BLaER1 treated with 17β-estradiol and CSF1 and Interleukin-3, amounts not matched to agents 10 nM and 100 nM (cell line): ENCODE measurements around the gene MC1R.

Experiments
- H3K27ac ChIP-seq, 11 experiments: shearing (Covaris generic); formaldehyde crosslinking; 2 replicates each; pipeline ENCODE4 v1.8.1; 2022
- H3K27me3 ChIP-seq, 11 experiments: shearing (Covaris generic); formaldehyde crosslinking; 2 replicates each; pipeline ENCODE4 v1.8.1; 2022
- H3K36me3 ChIP-seq, 11 experiments: shearing (Covaris generic); formaldehyde crosslinking; 2 replicates each; pipeline ENCODE4 v1.8.1; 2022
- H3K4me1 ChIP-seq, 10 experiments: shearing (Covaris generic); formaldehyde crosslinking; 2 replicates each; pipeline ENCODE4 v1.8.1; 2022
- H3K4me2 ChIP-seq, 11 experiments: shearing (Covaris generic); formaldehyde crosslinking; 2 replicates each; pipeline ENCODE4 v1.8.1; 2022
- H3K4me3 ChIP-seq, 10 experiments: shearing (Covaris generic); formaldehyde crosslinking; 2 replicates each; pipeline ENCODE4 v1.8.1; 2022
- H3K9ac ChIP-seq, 11 experiments: shearing (Covaris generic); formaldehyde crosslinking; 2 replicates each; pipeline ENCODE4 v1.8.1; 2022
- H3K9me3 ChIP-seq, 11 experiments: shearing (Covaris generic); formaldehyde crosslinking; replicated peaks in 1 of 11; 2 replicates each; pipeline ENCODE4 v1.8.1; 2022
- H4K20me1 ChIP-seq, 11 experiments: shearing (Covaris generic); formaldehyde crosslinking; 2 replicates each; pipeline ENCODE4 v1.8.1; 2022
- Cebpa-rat ChIP-seq, 11 experiments: shearing (Covaris generic); IDR thresholded peaks; 2 replicates each; pipeline ENCODE4 v1.8.1; 2022

Gene MC1R

GRCh38 chr16:89880477-89881367 lies 37.9 kb upstream of the MC1R start:
- Histone ChIP-seq H3K27ac (peak overlapping the region in 4 of 11 experiments; percentile 4 to 52 (median 12); a peak in 4 of 22 replicates), H3K9ac (peak overlapping the region in 9 of 11 experiments; percentile 15 to 62 (median 31); a peak in 13 of 22 replicates), H4K20me1 (peaks cover 95 to 100% (median 99%) of the 10 kb centered on the region in 11 experiments), H3K4me2 (peak overlapping the region in 8 of 11 experiments; percentile 11 to 65 (median 46); a peak in 15 of 22 replicates), H3K9me3 (no peaks in the 10 kb centered on the region), H3K4me1 (peaks cover 12 to 36% (median 20%) of the 10 kb centered on the region in 10 experiments; a peak in 19 of 20 replicates), H3K36me3 (peaks cover 88 to 100% (median 94%) of the 10 kb centered on the region in 11 experiments), H3K4me3 (peak overlapping the region in 1 of 10 experiments; percentile 7; a peak in 1 of 20 replicates), H3K27me3 (no peaks in the 10 kb centered on the region)
- TF ChIP-seq Cebpa-rat (IDR thresholded peaks at IDR 0.05): no peak

DNA sequence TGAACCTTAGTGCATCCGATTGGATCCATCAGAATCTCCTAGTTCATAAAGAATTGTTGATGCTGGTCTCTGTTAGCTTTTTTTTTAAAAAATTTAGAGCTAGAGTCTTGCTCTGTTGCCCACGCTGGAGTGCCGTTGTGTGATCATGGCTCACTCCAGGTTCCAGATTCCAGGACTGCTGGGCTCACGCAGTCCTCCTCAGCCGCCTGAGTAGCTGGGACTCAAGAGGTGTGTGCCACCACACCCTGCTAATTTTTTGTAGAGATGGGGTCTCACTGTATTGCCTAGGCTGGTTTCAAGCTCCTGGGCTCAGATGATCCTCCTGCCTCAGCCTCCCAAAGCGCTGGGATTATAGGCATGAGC lies 37.3 kb upstream of the MC1R start:
- Histone ChIP-seq H3K27ac (peak overlapping the region in 4 of 11 experiments; percentile 9 to 52 (median 12); a peak in 5 of 22 replicates), H3K9ac (peak overlapping the region in 7 of 11 experiments; percentile 15 to 62 (median 50); a peak in 12 of 22 replicates), H3K9me3 (no peaks in the 10 kb centered on the region), H3K36me3 (peaks cover 89 to 100% (median 94%) of the 10 kb centered on the region in 11 experiments), H3K27me3 (no peaks in the 10 kb centered on the region), H3K4me2 (peak overlapping the region in 6 of 11 experiments; percentile 32 to 65 (median 52); a peak in 10 of 22 replicates), H3K4me3 (no peak overlapping the region), H3K4me1 (peaks cover 6 to 29% (median 17%) of the 10 kb centered on the region in 10 experiments; a peak in 19 of 20 replicates), H4K20me1 (peaks cover 88 to 100% (median 99%) of the 10 kb centered on the region in 11 experiments)
- TF ChIP-seq Cebpa-rat (IDR thresholded peaks at IDR 0.05): no peak

- Histone ChIP-seq H3K9me3 (no peaks in the 10 kb centered on the region), H3K4me1 (peaks cover 0 to 27% (median 17%) of the 10 kb centered on the region in 10 experiments; a peak in 15 of 20 replicates), H3K36me3 (peaks cover 92 to 100% (median 98%) of the 10 kb centered on the region in 11 experiments), H3K27ac (no peak overlapping the region), H3K27me3 (no peaks in the 10 kb centered on the region), H3K4me2 (no peak overlapping the region), H4K20me1 (peaks cover 72 to 100% (median 90%) of the 10 kb centered on the region in 11 experiments), H3K9ac (no peak overlapping the region), H3K4me3 (no peak overlapping the region)
- TF ChIP-seq Cebpa-rat (IDR thresholded peaks at IDR 0.05): no peak
Observed at GRCh38 chr16:89883346-89884040, 35.2 kb upstream of the MC1R start.

DNA sequence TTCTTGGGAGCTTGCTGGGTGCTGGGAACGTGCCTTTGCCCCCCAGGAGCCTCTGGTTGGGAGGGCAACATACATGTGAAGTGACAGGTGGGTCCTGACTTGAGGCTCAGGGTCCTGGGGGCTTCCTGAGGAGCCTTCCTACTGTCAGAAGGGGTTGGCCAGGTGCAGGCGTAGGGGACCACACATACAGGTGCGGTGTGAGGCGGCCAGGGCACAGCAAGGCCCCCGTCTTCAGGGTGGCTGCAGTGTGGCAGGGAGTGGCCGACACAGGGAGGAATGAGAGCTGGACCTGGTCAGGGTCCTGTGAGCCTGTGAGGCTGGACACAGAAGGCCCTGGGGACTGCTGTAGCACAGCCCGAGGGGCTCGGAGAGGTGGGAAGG lies 34.6 kb upstream of the MC1R start:
- H3K36me3 ChIP-seq: peaks cover 92 to 100% (median 98%) of the 10 kb centered on the region in 11 experiments

GRCh38 chr16:89887243-89887642 lies 31.4 kb upstream of the MC1R start:
- Histone ChIP-seq H3K9ac (no peak overlapping the region), H4K20me1 (peaks cover 58 to 100% (median 88%) of the 10 kb centered on the region in 11 experiments), H3K27me3 (no peaks in the 10 kb centered on the region), H3K27ac (no peak overlapping the region), H3K9me3 (no peaks in the 10 kb centered on the region), H3K36me3 (peaks cover 100% of the 10 kb centered on the region in 11 experiments), H3K4me2 (no peak overlapping the region), H3K4me1 (peaks cover 0 to 2% (median 0%) of the 10 kb centered on the region in 10 experiments; a peak in 4 of 20 replicates), H3K4me3 (no peak overlapping the region)
- TF ChIP-seq Cebpa-rat (IDR thresholded peaks at IDR 0.05): no peak

More for the DNA sequence above, 34.6 kb upstream of the MC1R start:
- Histone ChIP-seq H3K4me1 (peaks cover 0 to 27% (median 17%) of the 10 kb centered on the region in 10 experiments; a peak in 15 of 20 replicates), H4K20me1 (peaks cover 66 to 100% (median 89%) of the 10 kb centered on the region in 11 experiments), H3K9ac (peak overlapping the region in 2 of 11 experiments; percentile 2 to 9; a peak in 1 of 22 replicates), H3K27ac (no peak overlapping the region), H3K9me3 (no peaks in the 10 kb centered on the region), H3K4me2 (no peak overlapping the region), H3K27me3 (no peaks in the 10 kb centered on the region), H3K4me3 (no peak overlapping the region)
- no peak for TF ChIP-seq Cebpa-rat (IDR thresholded peaks at IDR 0.05)

GRCh38 chr16:89890200-89890599 lies 28.5 kb upstream of the MC1R start:
- Histone ChIP-seq H3K4me3 (no peak overlapping the region), H3K4me1 (no peaks in the 10 kb centered on the region), H3K27ac (no peak overlapping the region), H3K9me3 (no peaks in the 10 kb centered on the region), H3K4me2 (no peak overlapping the region), H4K20me1 (peaks cover 57 to 100% (median 88%) of the 10 kb centered on the region in 11 experiments), H3K9ac (0 out of 22 replicates have a peak overlapping the region, but pooled peaks of 1 of the 11 experiments have one; percentile 26), H3K36me3 (peaks cover 100% of the 10 kb centered on the region in 11 experiments), H3K27me3 (no peaks in the 10 kb centered on the region)
- no peak for TF ChIP-seq Cebpa-rat (IDR thresholded peaks at IDR 0.05)

GRCh38 chr16:89890886-89891657 lies 27.6 kb upstream of the MC1R start:
- Histone ChIP-seq H3K9ac (peak overlapping the region in 4 of 11 experiments; percentile 15 to 33 (median 30); a peak in 2 of 22 replicates), H3K4me2 (no peak overlapping the region), H3K4me3 (no peak overlapping the region), H3K27ac (no peak overlapping the region), H4K20me1 (peaks cover 61 to 100% (median 88%) of the 10 kb centered on the region in 11 experiments), H3K4me1 (no peaks in the 10 kb centered on the region), H3K9me3 (no peaks in the 10 kb centered on the region), H3K27me3 (no peaks in the 10 kb centered on the region), H3K36me3 (peaks cover 100% of the 10 kb centered on the region in 11 experiments)
- TF ChIP-seq Cebpa-rat (IDR thresholded peaks at IDR 0.05): no peak

- peaks cover 100% of the 10 kb centered on the region in 11 experiments for H3K36me3 ChIP-seq
- H3K4me2 ChIP-seq: no peak overlapping the region
Observed at GRCh38 chr16:89892055-89892630, 26.5 kb upstream of the MC1R start.

More at GRCh38 chr16:89892055-89892630, 26.5 kb upstream of the MC1R start:
- TF ChIP-seq Cebpa-rat (IDR thresholded peaks at IDR 0.05): no peak
- Histone ChIP-seq H3K4me3 (no peak overlapping the region), H3K27ac (no peak overlapping the region), H3K9me3 (no peaks in the 10 kb centered on the region), H3K9ac (no peak overlapping the region), H3K4me1 (no peaks in the 10 kb centered on the region), H3K27me3 (no peaks in the 10 kb centered on the region), H4K20me1 (peaks cover 61 to 100% (median 89%) of the 10 kb centered on the region in 11 experiments)
